A549 (cell line): ENCODE measurements around the gene TSPAN10.

Experiments
- CEBPB ChIP-seq, 2 experiments: fragments of >200 bp in 1 of 2; sonication (Bioruptor Twin) in 1 of 2; formaldehyde crosslinking in 1 of 2; IDR thresholded peaks; 2 replicates each; pipeline ENCODE4 v1.6.1; 2012 to 2016
- EP300 ChIP-seq, 2 experiments: fragments of >200 bp; sonication (Bioruptor Twin); formaldehyde crosslinking; IDR thresholded peaks; 2 replicates in 1 of 2; 3 replicates in 1 of 2; pipeline ENCODE4 v1.6.1; 2016 to 2017
- MAZ ChIP-seq: fragments of 150-350 bp; IDR thresholded peaks from 2 replicates; pipeline ENCODE4 v1.6.1; 2014; ENCODE audit warnings: antibody characterized with exemption, low read depth, low read length, borderline replicate concordance
- NR3C1 ChIP-seq: fragments of >200 bp; sonication (Bioruptor Twin); formaldehyde crosslinking; IDR thresholded peaks from 3 replicates; pipeline ENCODE4 v1.6.1; 2017
- POLR2A ChIP-seq: IDR thresholded peaks from 2 replicates; pipeline ENCODE4 v1.6.1; 2012; ENCODE audit warnings: mild to moderate bottlenecking, low read length
- POLR2AphosphoS2 ChIP-seq: conservative IDR thresholded peaks from 2 replicates; pipeline ENCODE4 v1.6.1; 2012; ENCODE audit warnings: low read length, improper control_type of control experiment, inconsistent platforms
- RFX5 ChIP-seq: fragments of 450-650 bp; IDR thresholded peaks from 2 replicates; pipeline ENCODE4 v1.7.1; 2014; ENCODE audit warnings: antibody characterized with exemption, mild to moderate bottlenecking, moderate library complexity
- SREBF2 ChIP-seq: fragments of 450-650 bp; IDR thresholded peaks from 2 replicates; pipeline ENCODE4 v1.6.1; 2014; ENCODE audit warnings: mild to moderate bottlenecking, moderate library complexity
- ZC3H11A ChIP-seq: fragments of 450-650 bp; IDR thresholded peaks from 2 replicates; pipeline ENCODE4 v1.6.1; 2014; ENCODE audit warnings: antibody characterized with exemption, mild to moderate bottlenecking
- ZFP36 ChIP-seq: fragments of 450-650 bp; IDR thresholded peaks from 2 replicates; pipeline ENCODE4 v1.6.1; 2014; ENCODE audit warnings: borderline replicate concordance; ENCODE audit not compliant: partially characterized antibody
- TF ChIP-seq, protein P1 (sequence below): fragments of >200 bp; sonication (Bioruptor Twin); formaldehyde crosslinking; IDR thresholded peaks from 3 replicates; pipeline ENCODE4 v1.5.1; 2016
- TF ChIP-seq, protein P2 (sequence below): fragments of 250-450 bp; sonication (Bioruptor Pico); IDR thresholded peaks from 2 replicates; pipeline ENCODE4 v1.5.0; 2021; ENCODE audit warnings: mild to moderate bottlenecking, moderate library complexity, borderline replicate concordance

DNA sequence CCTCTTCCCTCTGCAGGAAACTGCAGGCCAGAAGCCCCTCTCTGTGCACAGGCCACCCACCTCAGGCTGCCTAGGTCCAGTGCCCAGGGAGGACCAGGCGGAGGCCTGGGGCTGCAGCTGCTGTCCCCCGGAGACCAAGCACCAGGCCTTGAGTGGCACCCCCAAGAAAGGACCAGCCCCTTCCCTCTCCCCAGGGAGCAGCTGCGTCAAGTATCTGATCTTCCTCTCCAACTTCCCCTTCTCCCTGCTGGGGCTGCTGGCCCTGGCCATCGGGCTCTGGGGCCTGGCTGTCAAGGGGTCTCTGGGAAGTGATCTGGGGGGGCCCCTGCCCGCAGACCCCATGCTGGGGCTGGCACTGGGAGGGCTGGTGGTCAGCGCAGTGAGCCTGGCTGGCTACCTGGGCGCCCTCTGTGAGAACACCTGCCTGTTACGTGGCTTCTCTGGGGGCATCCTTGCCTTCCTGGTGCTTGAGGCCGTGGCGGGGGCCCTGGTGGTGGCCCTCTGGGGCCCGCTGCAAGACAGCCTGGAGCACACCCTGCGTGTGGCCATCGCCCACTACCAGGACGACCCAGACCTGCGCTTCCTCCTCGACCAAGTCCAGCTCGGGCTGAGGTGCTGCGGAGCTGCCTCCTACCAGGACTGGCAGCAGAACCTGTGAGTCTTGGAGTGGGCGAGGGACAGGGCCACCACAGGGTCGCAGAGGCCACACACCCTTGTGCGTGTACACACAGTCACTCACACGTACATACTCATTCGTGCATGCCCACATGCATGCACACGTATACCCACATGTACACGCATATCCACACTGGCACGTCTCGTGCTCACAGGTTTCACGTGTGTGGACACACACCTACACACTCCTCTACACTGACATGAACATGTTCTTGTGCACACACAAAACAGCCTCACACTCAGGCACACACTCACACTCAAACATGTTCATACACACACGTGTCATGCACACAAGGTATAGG lies 8.3 kb downstream of the TSPAN10 start:
- TF ChIP-seq, protein P1, sequence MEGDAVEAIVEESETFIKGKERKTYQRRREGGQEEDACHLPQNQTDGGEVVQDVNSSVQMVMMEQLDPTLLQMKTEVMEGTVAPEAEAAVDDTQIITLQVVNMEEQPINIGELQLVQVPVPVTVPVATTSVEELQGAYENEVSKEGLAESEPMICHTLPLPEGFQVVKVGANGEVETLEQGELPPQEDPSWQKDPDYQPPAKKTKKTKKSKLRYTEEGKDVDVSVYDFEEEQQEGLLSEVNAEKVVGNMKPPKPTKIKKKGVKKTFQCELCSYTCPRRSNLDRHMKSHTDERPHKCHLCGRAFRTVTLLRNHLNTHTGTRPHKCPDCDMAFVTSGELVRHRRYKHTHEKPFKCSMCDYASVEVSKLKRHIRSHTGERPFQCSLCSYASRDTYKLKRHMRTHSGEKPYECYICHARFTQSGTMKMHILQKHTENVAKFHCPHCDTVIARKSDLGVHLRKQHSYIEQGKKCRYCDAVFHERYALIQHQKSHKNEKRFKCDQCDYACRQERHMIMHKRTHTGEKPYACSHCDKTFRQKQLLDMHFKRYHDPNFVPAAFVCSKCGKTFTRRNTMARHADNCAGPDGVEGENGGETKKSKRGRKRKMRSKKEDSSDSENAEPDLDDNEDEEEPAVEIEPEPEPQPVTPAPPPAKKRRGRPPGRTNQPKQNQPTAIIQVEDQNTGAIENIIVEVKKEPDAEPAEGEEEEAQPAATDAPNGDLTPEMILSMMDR = no peak
- no peak for TF ChIP-seq SREBF2
- TF ChIP-seq ZFP36 = no peak
- no peak for TF ChIP-seq CEBPB (IDR thresholded peaks at IDR 0.05)
- TF ChIP-seq EP300 (IDR thresholded peaks at IDR 0.05) = no peak
- no peak for TF ChIP-seq POLR2AphosphoS2
- TF ChIP-seq RFX5 = no peak
- TF ChIP-seq MAZ = no peak
- TF ChIP-seq, protein P2, sequence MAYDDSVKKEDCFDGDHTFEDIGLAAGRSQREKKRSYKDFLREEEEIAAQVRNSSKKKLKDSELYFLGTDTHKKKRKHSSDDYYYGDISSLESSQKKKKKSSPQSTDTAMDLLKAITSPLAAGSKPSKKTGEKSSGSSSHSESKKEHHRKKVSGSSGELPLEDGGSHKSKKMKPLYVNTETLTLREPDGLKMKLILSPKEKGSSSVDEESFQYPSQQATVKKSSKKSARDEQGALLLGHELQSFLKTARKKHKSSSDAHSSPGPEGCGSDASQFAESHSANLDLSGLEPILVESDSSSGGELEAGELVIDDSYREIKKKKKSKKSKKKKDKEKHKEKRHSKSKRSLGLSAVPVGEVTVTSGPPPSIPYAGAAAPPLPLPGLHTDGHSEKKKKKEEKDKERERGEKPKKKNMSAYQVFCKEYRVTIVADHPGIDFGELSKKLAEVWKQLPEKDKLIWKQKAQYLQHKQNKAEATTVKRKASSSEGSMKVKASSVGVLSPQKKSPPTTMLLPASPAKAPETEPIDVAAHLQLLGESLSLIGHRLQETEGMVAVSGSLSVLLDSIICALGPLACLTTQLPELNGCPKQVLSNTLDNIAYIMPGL (CRISPR knock-in tag) = no peak
- TF ChIP-seq POLR2A = no peak
- TF ChIP-seq NR3C1 = no peak
- no peak for TF ChIP-seq ZC3H11A
